K562 (cell line): Measurements from ENCODE around the gene R3HDM2. TPM values are rescaled to one million over a fixed set of nuclear protein-coding genes. Genes with fewer than 3 reads are reported as not detected.

Source experiments
- ATAC-seq: fragments of 200-7000 bp; cut with Tn5 transposase; 3 replicates; pipeline ENCODE4 v1.9.1; 2020; ENCODE audit warnings: moderate library complexity
- BruUV-seq: library from RNA; stranded (reverse); fragments of 400-500 nt; replicated peaks from 2 replicates; lab custom pipeline; 2021; lab: Mats Ljungman, UMichigan
- CTCF ChIA-PET: fragments of 300-600 bp; formaldehyde crosslinking; extraction: SDS; loops from one replicate; lab custom pipeline; 2021; ENCODE audit warnings: low intra/inter-chr PET ratio; lab: Yijun Ruan, JAX
- POLR2A ChIA-PET: fragments of 300-600, 350-650 bp; sonication (Branson Sonifier 250); formaldehyde crosslinking; extraction: SDS; loops from one replicate; lab custom pipeline; 2021; ENCODE audit warnings: antibody characterized with exemption, inconsistent platforms; lab: Yijun Ruan, JAX
- DNase-seq, 4 experiments: peaks; one replicate each; pipeline versions ENCODE4 v3.0.0 to v3.0.0-alpha.2; 2011 to 2018; ENCODE audit warnings: low spot score in 3 of 4, mixed read lengths in 3 of 4; ENCODE audit errors: extremely low read depth in 1 of 4
- FAIRE-seq: peaks from 2 replicates; lab custom pipeline; 2011; peaks lifted over from hg19 to GRCh38; lab: Jason Lieb, UNC
- H2AFZ ChIP-seq: 2 replicates; pipeline ENCODE4 v1.6.0; 2011; ENCODE audit warnings: low read depth, low read length, control low read depth, inconsistent platforms
- H3K27ac ChIP-seq: fragments of 200-600 bp; 3 replicates; pipeline ENCODE4 v1.8.0; 2011; ENCODE audit warnings: low read depth, mild to moderate bottlenecking, control low read depth, inconsistent platforms, low read length, moderate library complexity, mixed read lengths; ENCODE audit errors: extremely low read depth
- H3K27me3 ChIP-seq, 2 experiments: fragments of 300-600 bp in 1 of 2; 2 replicates in 1 of 2; 3 replicates in 1 of 2; pipeline versions ENCODE4 v1.6.0 to v1.8.0; 2011; ENCODE audit warnings: inconsistent platforms in 2 of 2, low read length in 2 of 2, mild to moderate bottlenecking in 1 of 2, mixed read lengths in 1 of 2, moderate library complexity in 1 of 2; ENCODE audit not compliant: control insufficient read depth in 2 of 2, insufficient read depth in 2 of 2
- H3K36me3 ChIP-seq: fragments of 300-600 bp; 3 replicates; pipeline ENCODE4 v1.8.0; 2011; ENCODE audit warnings: mild to moderate bottlenecking, low read length, inconsistent platforms; ENCODE audit not compliant: control insufficient read depth, insufficient read depth
- H3K4me1 ChIP-seq, 2 experiments: fragments of 200-600 bp in 1 of 2; replicated peaks in 1 of 2; 2 replicates in 1 of 2; 3 replicates in 1 of 2; pipeline versions ENCODE4 v1.5.1 to v1.8.0; 2011; ENCODE audit warnings: inconsistent platforms in 2 of 2, low read length in 2 of 2, mild to moderate bottlenecking in 1 of 2, mixed read lengths in 1 of 2, moderate library complexity in 1 of 2; ENCODE audit not compliant: control insufficient read depth in 2 of 2, insufficient read depth in 2 of 2
- H3K4me2 ChIP-seq: 2 replicates; pipeline ENCODE4 v1.6.1; 2011; ENCODE audit warnings: low read length, control low read depth, inconsistent platforms, mixed read lengths; ENCODE audit not compliant: insufficient read depth
- H3K4me3 ChIP-seq: fragments of 200-600 bp; sonication (generic), shearing (Covaris generic); 2 replicates; pipeline ENCODE4 v1.5.1; 2016; ENCODE audit warnings: control low read depth, inconsistent platforms
- H3K79me2 ChIP-seq: fragments of 200-600 bp; 3 replicates; pipeline ENCODE4 v1.8.0; 2011; ENCODE audit warnings: low read length, inconsistent platforms; ENCODE audit not compliant: control insufficient read depth, insufficient read depth
- H3K9ac ChIP-seq, 2 experiments: 2 replicates each; pipeline versions ENCODE4 v1.6.0 to v1.6.1; 2011; ENCODE audit warnings: low read depth in 2 of 2, low read length in 2 of 2, control low read depth in 1 of 2, inconsistent platforms in 1 of 2, mild to moderate bottlenecking in 1 of 2, mixed read lengths in 1 of 2; ENCODE audit not compliant: insufficient read depth in 1 of 2
- H3K9me1 ChIP-seq: one replicate; pipeline ENCODE4 v1.6.0; 2011; ENCODE audit warnings: inconsistent platforms, mild to moderate bottlenecking, low read length, moderate library complexity; ENCODE audit not compliant: control insufficient read depth, insufficient read depth
- H3K9me3 ChIP-seq: replicated peaks from 2 replicates; pipeline ENCODE4 v1.5.1; 2011; ENCODE audit warnings: low read depth, low read length, inconsistent platforms; ENCODE audit not compliant: control insufficient read depth, insufficient read depth
- H4K20me1 ChIP-seq: replicated peaks from 2 replicates; pipeline ENCODE4 v1.6.1; 2011; ENCODE audit warnings: low read length, inconsistent platforms, mixed read lengths; ENCODE audit not compliant: control insufficient read depth, insufficient read depth
- CEBPG ChIP-seq, 3 experiments: fragments of 200-800 bp in 1 of 3; sonication (Bioruptor generic) in 1 of 3; sonication (generic) in 1 of 3; formaldehyde crosslinking in 1 of 3; IDR thresholded peaks in 2 of 3; conservative IDR thresholded peaks in 1 of 3; 2 replicates each; pipeline versions ENCODE4 v1.6.1 to v1.8.0; 2016 to 2022; ENCODE audit warnings: missing compliant biosample characterization in 2 of 3, missing genetic modification characterization in 2 of 3, mild to moderate bottlenecking in 1 of 3, missing genetic modification reagents in 1 of 3
- DACH1 ChIP-seq: fragments of 450-650 bp; IDR thresholded peaks from 2 replicates; pipeline ENCODE4 v1.6.1; 2018; ENCODE audit not compliant: partially characterized antibody
- POLR2G ChIP-seq: fragments of 200-400 bp; formaldehyde crosslinking; IDR thresholded peaks from 2 replicates; pipeline ENCODE4 v1.6.1; 2017; ENCODE audit warnings: low read depth, mild to moderate bottlenecking, antibody characterized with exemption, low read length, moderate library complexity
- RBFOX2 ChIP-seq: fragments of 200-400 bp; formaldehyde crosslinking; IDR thresholded peaks from 2 replicates; pipeline ENCODE4 v1.6.1; 2017; ENCODE audit warnings: low read depth, mild to moderate bottlenecking, low read length, moderate library complexity
- RFX5 ChIP-seq: IDR thresholded peaks from 2 replicates; pipeline ENCODE4 v1.6.1; 2011; ENCODE audit warnings: low read depth, mild to moderate bottlenecking, improper control_type of control experiment, low read length
- SRSF7 ChIP-seq: fragments of 200-400 bp; formaldehyde crosslinking; optimal IDR thresholded peaks from 2 replicates; pipeline ENCODE3; 2017; ENCODE audit warnings: mild to moderate bottlenecking, low read depth, low read length
- ZNF143 ChIP-seq: sonication (generic); formaldehyde crosslinking; IDR thresholded peaks from 2 replicates; pipeline ENCODE4 v1.9.0; 2022; ENCODE audit warnings: mild to moderate bottlenecking, missing genetic modification reagents
- ZNF274 ChIP-seq: IDR thresholded peaks from 2 replicates; pipeline ENCODE4 v1.6.1; 2011; ENCODE audit warnings: low read depth, mild to moderate bottlenecking, low read length, moderate library complexity, borderline replicate concordance
- ZNF740 ChIP-seq, 3 experiments: fragments of 200-800 bp in 1 of 3; sonication (Bioruptor generic) in 1 of 3; sonication (generic) in 1 of 3; formaldehyde crosslinking in 1 of 3; IDR thresholded peaks; 2 replicates each; pipeline versions ENCODE4 v1.6.1 to v1.8.0; 2016 to 2022; ENCODE audit warnings: mild to moderate bottlenecking in 2 of 3, missing compliant biosample characterization in 2 of 3, missing genetic modification characterization in 2 of 3, missing genetic modification reagents in 1 of 3
- WGBS: fragments of 100-300 bp; shearing (Covaris generic); methylation state at CpG from one replicate; pipeline ENCODE4 v1.1.6; 2016; ENCODE audit warnings: low coverage, mixed read lengths; ENCODE audit not compliant: insufficient coverage; ENCODE audit errors: missing lambda C conversion rate; 5-methylcytosine and 5-hydroxymethylcytosine counted together
- in situ Hi-C: fragments of 300-500 bp; cut with MboI; formaldehyde crosslinking; loops from 4 replicates; pipeline ENCODE4 v1.15.0; 2018; ENCODE audit warnings: inconsistent platforms, mixed read lengths
- intact Hi-C: fragments of 100-400 bp; cut with micrococcal nuclease; formaldehyde crosslinking; loops from 2 replicates; pipeline ENCODE4 v1.14.2; 2022
- polyA plus RNA-seq, 8 experiments: library from polyadenylated mRNA; depleted of rRNA in 4 of 8; stranded (reverse) in 5 of 8; unstranded in 3 of 8; fragments of >200 nt; fragmentation: Nextera tagmentation in 2 of 8; fragmentation: Illumina TruSeq in 1 of 8; extraction: Ambion mirVana in 2 of 8; extraction: Trizol in 1 of 8; gene quantifications; 2 replicates each; pipeline versions ENCODE4 v1.2.1 to v1.2.3, GENCODE V29; 2011 to 2014; ENCODE audit warnings: inconsistent platforms in 1 of 8, missing spikeins in 1 of 8
- total RNA-seq, 7 experiments: library from RNA; depleted of rRNA in 6 of 7; stranded (reverse); fragments of >200 nt in 6 of 7; fragmentation: Illumina TruSeq in 2 of 7; extraction: Trizol in 2 of 7; gene quantifications; 2 replicates each; pipeline versions ENCODE4 v1.2.1 to v1.2.3, GENCODE V29; 2011 to 2021; ENCODE audit warnings: low replicate concordance in 1 of 7
- TF ChIP-seq, protein P1 (sequence below): fragments of 250-450 bp; sonication (Bioruptor Pico); IDR thresholded peaks from 2 replicates; pipeline ENCODE4 v1.8.0; 2021; ENCODE audit warnings: moderate library complexity, mild to moderate bottlenecking, inconsistent platforms

Gene R3HDM2
- total and polyA plus RNA-seq, 9 of the 15 experiments (the other 6 are each of a cell fraction or from before 2014, with no cell fraction given), result 3.3 to 18.8 (median 9.0) TPM

GRCh38 chr12:57232156-57232756, 198.6 kb downstream of the R3HDM2 start:
- H3K4me3 ChIP-seq, result no peak overlapping the region
- peaks cover 9% of the 10 kb centered on the region for H3K9me1 ChIP-seq
- ChIA-PET CTCF (no interaction called here), POLR2A (interaction anchor here (1.1 kb wide), 1 partner anchor 19 kb away, joined by 3 read pairs; no protein-coding TSS in a partner anchor)
- 95% methylated on average over 19 of the region's 19 CpGs for WGBS
- peak overlapping the region in 1 of 2 experiments; percentile 47; a peak in 1 of 4 replicates for H3K9ac ChIP-seq
- no peaks in the 10 kb centered on the region for H3K27me3 ChIP-seq
- no peaks in the 10 kb centered on the region for H3K9me3 ChIP-seq
- in situ Hi-C loops, result no loop called here
- ATAC-seq (no peak), FAIRE-seq (no peak), DNase-seq (no peak)
- TF ChIP-seq ZNF143 (CRISPR knock-in tag) (0 out of 2 replicates have a peak, but pooled peaks have one; percentile 43), ZNF740 (CRISPR knock-in tag; IDR thresholded peaks at IDR 0.05) (peak; percentile 47; the same call in 1 of the 2 replicates), ZNF740 (tag; IDR thresholded peaks at IDR 0.05) (no peak), RFX5 (no peak), POLR2G (peak; percentile 64), CEBPG (CRISPR knock-in tag; IDR thresholded peaks at IDR 0.05) (0 out of 2 replicates have a peak, but pooled peaks have one; percentile 1), CEBPG (tag; conservative IDR thresholded peaks at IDR 0.05 in 1 of 2, IDR thresholded peaks at IDR 0.05 in 1 of 2) (no peak), ZNF274 (no peak), DACH1 (no peak), RBFOX2 (peak; percentile 56), SRSF7 (no peak)
- TF ChIP-seq, protein P1, sequence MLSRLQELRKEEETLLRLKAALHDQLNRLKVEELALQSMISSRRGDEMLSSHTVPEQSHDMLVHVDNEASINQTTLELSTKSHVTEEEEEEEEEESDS, result no peak
- H4K20me1 ChIP-seq, result peaks cover 12% of the 10 kb centered on the region
- intact Hi-C loops, result no loop called here
- H3K36me3 ChIP-seq, result peaks cover 53% of the 10 kb centered on the region; the same call in 2 of the 3 replicates
- no peak overlapping the region for H3K4me2 ChIP-seq
- BruUV-seq, result no TSS peak
- peaks cover 28% of the 10 kb centered on the region for H3K79me2 ChIP-seq
- H3K27ac ChIP-seq, result no peak overlapping the region
- peaks cover 42 to 61% of the 10 kb centered on the region in 2 experiments for H3K4me1 ChIP-seq
- no peak overlapping the region for H2AFZ ChIP-seq
